Measurements from ENCODE around the gene PRKAA1. TPM values are rescaled to one million over a fixed set of nuclear protein-coding genes. Genes with fewer than 3 reads are reported as not detected.

PRKAA1 gene
- 31.8 and 36.4 TPM in 2 replicates for total RNA-seq

DNA sequence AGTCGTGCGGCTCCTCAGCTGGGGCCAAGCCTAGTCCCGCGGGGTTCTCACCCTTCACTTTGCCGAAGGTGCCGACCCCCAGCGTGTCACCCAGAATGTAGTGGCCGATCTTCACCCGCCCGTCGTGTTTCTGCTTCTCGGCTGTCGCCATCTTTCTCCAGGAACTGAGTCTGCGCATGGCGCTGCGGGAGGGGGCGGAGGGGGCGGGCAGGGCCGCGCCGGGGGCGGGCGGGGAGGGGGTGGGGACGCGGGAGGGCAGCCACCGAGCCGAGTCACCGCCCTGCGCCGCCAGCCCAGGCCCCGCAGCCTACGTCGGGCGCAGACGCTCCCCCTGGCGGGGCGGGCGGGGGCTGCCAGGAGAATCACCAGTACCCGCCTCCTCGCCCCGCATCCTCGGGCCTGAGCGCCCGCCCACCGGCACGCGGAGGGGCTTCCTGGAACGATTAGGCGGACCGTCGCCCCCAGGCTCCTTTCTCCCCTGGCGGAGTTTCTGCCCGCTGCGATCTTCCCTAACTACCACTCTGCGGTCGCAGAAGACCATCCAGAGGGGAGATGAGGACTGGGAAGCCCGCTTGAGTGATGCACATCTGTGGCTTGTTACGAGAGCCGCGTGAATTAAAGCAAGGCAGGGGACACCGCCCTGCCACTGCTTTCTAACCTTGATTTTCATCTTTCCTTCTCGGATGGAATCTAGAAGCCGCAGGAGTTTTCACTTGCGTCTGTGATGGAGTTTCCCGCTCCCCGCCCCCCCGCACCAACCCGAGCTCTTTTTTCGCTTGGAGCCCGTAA, at the start of gene PRKAA1:
Gene PRKAA1, minus strand, starts transcription at position 363 of the 789 bp plus-strand sequence. Its CDS starts 185 bp downstream, at position 178.

DNA sequence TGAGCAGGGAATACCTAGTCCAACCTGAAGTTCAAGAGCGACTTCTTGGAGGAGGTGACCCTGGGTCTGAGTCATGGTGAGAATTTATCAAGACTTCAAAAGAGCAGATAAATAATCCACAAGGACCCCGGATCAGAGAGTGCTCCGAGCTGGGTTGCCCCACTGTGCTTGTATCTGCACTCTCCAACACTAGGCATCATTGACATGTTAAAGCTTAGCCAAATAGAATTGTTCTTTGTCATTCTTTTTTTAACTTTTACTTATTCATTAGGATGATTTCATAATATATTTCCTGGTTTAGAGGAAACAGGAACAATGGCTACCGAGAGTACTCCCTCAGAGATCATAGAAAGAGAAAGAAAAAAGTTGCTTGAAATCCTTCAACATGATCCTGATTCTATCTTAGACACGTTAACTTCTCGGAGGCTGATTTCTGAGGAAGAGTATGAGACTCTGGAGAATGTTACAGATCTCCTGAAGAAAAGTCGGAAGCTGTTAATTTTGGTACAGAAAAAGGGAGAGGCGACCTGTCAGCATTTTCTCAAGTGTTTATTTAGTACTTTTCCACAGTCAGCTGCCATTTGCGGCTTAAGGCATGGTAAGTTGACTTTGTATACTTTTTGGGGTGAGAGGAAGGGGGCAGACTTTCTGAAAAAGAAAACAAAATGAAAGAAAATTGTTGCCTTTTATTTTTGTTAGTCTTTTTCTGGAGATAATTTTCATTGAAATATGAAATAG, 43.1 kb upstream of the PRKAA1 start, which contains the start of gene CARD6:
Gene CARD6, plus strand, starts transcription at position 300 of the 738 bp plus-strand sequence. Its CDS starts 16 bp downstream, at position 316.

DNA sequence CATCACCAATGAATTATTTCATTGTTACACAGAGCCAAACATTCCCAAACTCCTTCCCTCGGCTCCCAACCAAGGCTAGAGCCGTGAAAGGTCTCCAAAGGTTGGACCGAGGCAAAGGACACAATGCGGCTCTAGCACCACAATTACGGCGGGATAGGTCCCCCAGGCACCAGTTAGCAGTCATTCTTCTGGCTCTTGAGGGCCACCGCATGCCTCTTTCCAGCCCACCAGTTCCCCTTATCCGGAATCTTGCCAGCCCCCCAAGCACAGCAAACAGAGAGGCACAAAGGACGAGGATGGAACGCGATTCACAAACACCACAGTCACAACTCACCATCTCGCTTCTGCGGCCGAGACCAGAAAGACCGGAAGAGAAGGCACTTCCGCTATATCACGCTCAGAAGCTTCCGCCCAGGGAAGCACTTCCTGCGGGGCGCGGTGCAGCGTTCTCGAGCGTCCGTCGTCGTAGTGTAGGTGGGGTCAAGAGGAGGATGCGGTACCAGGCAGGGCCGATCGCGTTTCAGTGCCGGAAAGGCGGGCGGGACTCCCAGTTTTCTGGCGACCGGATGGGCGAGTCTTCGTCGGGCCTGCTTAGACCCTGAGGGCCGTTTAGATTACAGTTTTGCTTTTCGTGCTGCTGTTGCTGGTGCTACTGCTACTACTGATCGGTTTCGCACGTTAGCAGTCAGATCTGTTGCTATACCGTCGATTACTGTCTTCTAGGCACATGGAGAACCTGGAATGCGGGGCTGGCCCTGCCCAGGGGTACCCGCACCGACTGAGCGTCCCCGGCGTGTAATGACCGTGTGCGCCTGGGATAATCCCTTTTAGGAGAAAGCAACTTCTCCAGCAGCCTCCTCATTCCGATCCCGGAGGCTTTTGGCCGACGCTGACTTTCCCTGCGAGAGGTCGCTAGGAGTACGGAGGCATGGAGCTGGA, 36.9 kb upstream of the PRKAA1 start, which contains the start of gene RPL37:
Gene RPL37, minus strand, starts transcription at position 374 of the 939 bp plus-strand sequence. Its CDS starts 37 bp downstream, at position 337.

DNA sequence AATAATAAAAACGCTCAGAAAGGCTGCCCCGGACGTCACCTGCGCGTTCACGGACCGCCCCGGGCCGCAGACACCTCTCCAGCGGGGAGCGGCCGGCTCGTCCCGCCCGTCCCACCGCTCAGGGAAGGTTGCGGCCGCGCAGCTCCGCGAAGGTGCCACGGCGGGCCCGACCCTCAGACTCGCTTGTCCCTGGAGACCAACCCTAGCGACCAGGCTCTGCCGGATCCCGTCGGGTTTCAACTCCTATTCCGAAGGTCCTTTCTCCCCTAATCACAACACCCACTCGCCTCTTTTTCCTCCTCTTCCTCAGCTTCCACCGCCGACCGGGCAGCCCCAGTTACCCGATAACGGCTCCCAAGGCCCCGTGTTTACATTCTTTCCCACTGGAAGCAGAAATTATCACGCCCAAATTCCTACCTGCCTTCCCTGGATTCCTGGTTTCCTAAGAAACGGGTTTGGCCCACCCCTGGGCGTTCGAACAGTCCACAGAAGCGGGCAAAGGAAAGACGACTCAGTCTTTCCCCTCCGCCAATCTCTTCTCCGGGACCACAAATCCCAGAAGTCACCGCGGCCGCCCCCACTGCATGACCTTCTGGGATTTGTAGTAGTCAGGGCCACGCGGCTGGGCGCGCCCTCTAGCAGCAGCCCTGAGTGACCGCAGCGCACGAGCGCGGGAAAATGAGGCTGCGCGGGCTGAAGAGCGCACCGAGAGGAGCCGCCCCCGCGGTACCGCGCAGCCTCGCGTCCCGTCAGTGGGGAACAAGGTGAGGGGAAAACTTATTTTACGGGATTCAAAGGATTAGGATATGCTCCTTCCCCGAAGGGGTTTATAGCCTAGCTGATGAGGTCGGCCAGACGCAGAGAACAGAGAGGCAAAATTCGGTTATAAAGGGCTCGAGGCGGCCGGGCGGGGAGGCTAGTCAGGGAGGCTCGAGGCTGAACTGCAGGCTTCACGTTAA, 42.5 kb downstream of the PRKAA1 start, which contains the start of gene TTC33:
Gene TTC33, minus strand, starts transcription at position 555 of the 959 bp plus-strand sequence. CDS start 8,943 bp downstream, outside the sequence.

Other genes with a start within 250 kb of the PRKAA1 start
- 20.7 and 77.4 TPM in 2 replicates for gene PTGER4, start 118.5 kb downstream of the PRKAA1 start, total RNA-seq
- 3.7 TPM in 2 replicates for gene TTC33, start 42.4 kb downstream of the PRKAA1 start, total RNA-seq
- gene RPL37, start 36.8 kb upstream of the PRKAA1 start, total RNA-seq: 53.1 and 184 TPM in 2 replicates
- 0.38 and 0.65 TPM in 2 replicates for gene CARD6, start 43.0 kb upstream of the PRKAA1 start, total RNA-seq
- gene C7, start 111.1 kb upstream of the PRKAA1 start, total RNA-seq: 0.38 TPM in 1 of 2 replicates, not detected in the other